ENCODE measurements around the gene SGMS2. TPM values are rescaled to one million over a fixed set of nuclear protein-coding genes. Genes with fewer than 3 reads are reported as not detected.

Gene SGMS2
- total and polyA plus RNA-seq, 2 donors (not counting 1 experiment from before 2014, with no cell fraction given) = 0.12 TPM; not detected in 1

- no peak overlapping the region for H3K27ac ChIP-seq (ENCODE audit: low read length in 2 of 2)
- intact Hi-C loops (cut with micrococcal nuclease) = no loop called here
- no peaks in the 10 kb centered on the region for H3K36me3 ChIP-seq (replicated peaks in 1 of 2; ENCODE audit: control extremely low read depth in 1 of 2, control insufficient read depth in 1 of 2, extremely low read depth in 1 of 2, insufficient read depth in 2 of 2, low read length in 1 of 2)
- Mint-ChIP-seq H3K27me3 (peaks cover 10% of the 10 kb centered on the region), H3K4me1 (no peaks in the 10 kb centered on the region), H3K9me3 (ENCODE audit: insufficient read depth) (no peaks in the 10 kb centered on the region), H3K4me3 (no peak overlapping the region), H3K27ac (no peak overlapping the region)
- TF ChIP-seq EZH2 (IDR thresholded peaks at IDR 0.05; ENCODE audit: borderline replicate concordance, insufficient read depth, low read depth, low read length, poor library complexity, severe bottlenecking) = no peak
- no peak for TF ChIP-seq CTCF (IDR thresholded peaks at IDR 0.05)
- H3K27me3 ChIP-seq (replicated peaks in 1 of 4; ENCODE audit: control extremely low read depth in 1 of 4, control insufficient read depth in 3 of 4, insufficient read depth in 4 of 4, low read length in 3 of 4) = no peaks in the 10 kb centered on the region
- no peaks in the 10 kb centered on the region for H3K9me3 ChIP-seq (ENCODE audit: control extremely low read depth in 1 of 3, control insufficient read depth in 2 of 3, insufficient read depth in 1 of 3, low read length in 2 of 3)
- no CpG with 5 or more reads among the region's 1 CpG for WGBS (ENCODE audit: insufficient coverage)
- H3K4me1 ChIP-seq (ENCODE audit: control insufficient read depth in 2 of 2, insufficient read depth in 2 of 2, low read length in 2 of 2) = no peaks in the 10 kb centered on the region
- ChIA-PET POLR2A (no interaction called here), CTCF (no interaction called here)
- ATAC-seq (ENCODE audit: low read depth) (no peak), DNase-seq (no peak)
- no peak overlapping the region for H2AFZ ChIP-seq (ENCODE audit: insufficient read depth, low read depth, low read length, poor library complexity, severe bottlenecking)
- no peak overlapping the region for H3K4me2 ChIP-seq (replicated peaks; ENCODE audit: low read depth, low read length, poor library complexity, severe bottlenecking)
- H3K79me2 ChIP-seq (ENCODE audit: control insufficient read depth, insufficient read depth, low read length) = no peaks in the 10 kb centered on the region
- no peak overlapping the region for H3K4me3 ChIP-seq (ENCODE audit: control extremely low read depth in 1 of 5, extremely low read depth in 1 of 5, insufficient read depth in 1 of 5, low read depth in 2 of 5, low read length in 4 of 5)
- H3K9ac ChIP-seq (ENCODE audit: low read length) = no peak overlapping the region
- H4K20me1 ChIP-seq (ENCODE audit: control insufficient read depth, insufficient read depth, low read length, poor library complexity, severe bottlenecking) = no peaks in the 10 kb centered on the region
These were observed 42.0 kb downstream of the SGMS2 start for GRCh38 chr4:107866726-107867125.

- H3K4me1 Mint-ChIP-seq = no peaks in the 10 kb centered on the region
- no peak overlapping the region for H3K4me2 ChIP-seq (replicated peaks; ENCODE audit: low read depth, low read length, poor library complexity, severe bottlenecking)
- H3K4me1 ChIP-seq (ENCODE audit: control insufficient read depth in 2 of 2, insufficient read depth in 2 of 2, low read length in 2 of 2) = no peaks in the 10 kb centered on the region
- no peaks in the 10 kb centered on the region for H3K79me2 ChIP-seq (ENCODE audit: control insufficient read depth, insufficient read depth, low read length)
- CTCF ChIA-PET = no interaction called here
- no peak overlapping the region for H3K4me3 Mint-ChIP-seq
- ATAC-seq (ENCODE audit: low read depth) (no peak), DNase-seq (no peak)
- H3K27me3 ChIP-seq (replicated peaks in 1 of 4; ENCODE audit: control extremely low read depth in 1 of 4, control insufficient read depth in 3 of 4, insufficient read depth in 4 of 4, low read length in 3 of 4) = peaks cover 0 to 5% (median 0%) of the 10 kb centered on the region in 4 experiments
- POLR2A ChIA-PET = no interaction called here
- 87% methylated on average over 3 of the region's 6 CpGs for WGBS (ENCODE audit: insufficient coverage)
- peaks cover 5% of the 10 kb centered on the region for H3K27me3 Mint-ChIP-seq
- no peaks in the 10 kb centered on the region for H3K36me3 ChIP-seq (replicated peaks in 1 of 2; ENCODE audit: control extremely low read depth in 1 of 2, control insufficient read depth in 1 of 2, extremely low read depth in 1 of 2, insufficient read depth in 2 of 2, low read length in 1 of 2)
- H4K20me1 ChIP-seq (ENCODE audit: control insufficient read depth, insufficient read depth, low read length, poor library complexity, severe bottlenecking) = no peaks in the 10 kb centered on the region
- no peak overlapping the region for H2AFZ ChIP-seq (ENCODE audit: insufficient read depth, low read depth, low read length, poor library complexity, severe bottlenecking)
- no peaks in the 10 kb centered on the region for H3K9me3 Mint-ChIP-seq (ENCODE audit: insufficient read depth)
- H3K9me3 ChIP-seq (ENCODE audit: control extremely low read depth in 1 of 3, control insufficient read depth in 2 of 3, insufficient read depth in 1 of 3, low read length in 2 of 3) = no peaks in the 10 kb centered on the region
- TF ChIP-seq CTCF (IDR thresholded peaks at IDR 0.05) (no peak), EZH2 (IDR thresholded peaks at IDR 0.05; ENCODE audit: borderline replicate concordance, insufficient read depth, low read depth, low read length, poor library complexity, severe bottlenecking) (no peak)
- H3K27ac ChIP-seq (ENCODE audit: low read length in 2 of 2) = no peak overlapping the region
- intact Hi-C loops (cut with micrococcal nuclease) = no loop called here
- no peak overlapping the region for H3K9ac ChIP-seq (ENCODE audit: low read length)
- no peak overlapping the region for H3K4me3 ChIP-seq (ENCODE audit: control extremely low read depth in 1 of 5, extremely low read depth in 1 of 5, insufficient read depth in 1 of 5, low read depth in 2 of 5, low read length in 4 of 5)
- H3K27ac Mint-ChIP-seq = no peak overlapping the region
These were observed 45.5 kb downstream of the SGMS2 start for GRCh38 chr4:107870236-107870635.

Data from B cell (primary cell).